Liver (tissue), 9 donors: ENCODE results near the gene ABLIM2. TPM values are rescaled to one million over a fixed set of nuclear protein-coding genes. Genes with fewer than 3 reads are reported as not detected.

ENCODE experiments used
- DNase-seq: peaks from one replicate; pipeline ENCODE4 v3.0.0-alpha.2; 2017; ENCODE audit warnings: low spot score
- H3K27ac ChIP-seq, 2 donors: one replicate each; pipeline ENCODE4 v1.7.0; 2013; ENCODE audit warnings: inconsistent platforms in 2 of 2, low read length in 2 of 2, control low read depth in 1 of 2, low read depth in 1 of 2, mild to moderate bottlenecking in 1 of 2
- H3K27me3 ChIP-seq, 4 donors: one replicate each; pipeline versions ENCODE4 v1.6.1 to v1.7.0; 2013; ENCODE audit warnings: low read length in 3 of 4, inconsistent platforms in 1 of 4, mild to moderate bottlenecking in 1 of 4, moderate library complexity in 1 of 4; ENCODE audit not compliant: control insufficient read depth in 4 of 4, insufficient read depth in 4 of 4
- H3K36me3 ChIP-seq, 4 donors: one replicate each; pipeline versions ENCODE4 v1.6.1 to v1.7.0; 2013; ENCODE audit warnings: low read length in 3 of 4, mild to moderate bottlenecking in 3 of 4, low read depth in 1 of 4, moderate library complexity in 1 of 4; ENCODE audit not compliant: control insufficient read depth in 4 of 4, insufficient read depth in 3 of 4
- H3K4me1 ChIP-seq, 4 donors: one replicate each; pipeline versions ENCODE4 v1.6.1 to v1.7.0; 2013; ENCODE audit warnings: low read length in 3 of 4, mild to moderate bottlenecking in 3 of 4, moderate library complexity in 1 of 4; ENCODE audit not compliant: control insufficient read depth in 4 of 4, insufficient read depth in 4 of 4
- H3K4me3 ChIP-seq, 3 donors: one replicate each; pipeline versions ENCODE4 v1.6.1 to v1.7.0; 2013; ENCODE audit warnings: low read length in 3 of 3, control low read depth in 1 of 3, low read depth in 1 of 3, mild to moderate bottlenecking in 1 of 3
- H3K9ac ChIP-seq, 2 donors: one replicate each; pipeline ENCODE4 v1.7.0; 2013; ENCODE audit warnings: low read length in 2 of 2, mild to moderate bottlenecking in 2 of 2, moderate library complexity in 2 of 2, control low read depth in 1 of 2, low read depth in 1 of 2
- H3K9me3 ChIP-seq, 4 donors: one replicate each; pipeline versions ENCODE4 v1.6.1 to v1.7.0; 2013; ENCODE audit warnings: low read length in 3 of 4; ENCODE audit not compliant: control insufficient read depth in 4 of 4
- ATF3 ChIP-seq: IDR thresholded peaks from 2 replicates; pipeline ENCODE4 v1.6.1; 2016; ENCODE audit warnings: antibody characterized with exemption
- CTCF ChIP-seq: fragments of 150-350 bp; IDR thresholded peaks from 2 replicates; pipeline ENCODE4 v1.5.1; 2017; ENCODE audit warnings: improper control_type of control experiment, low read depth, low read length; ENCODE audit not compliant: missing input control
- FOXA1 ChIP-seq: IDR thresholded peaks from 2 replicates; pipeline ENCODE4 v1.6.1; 2016; ENCODE audit warnings: antibody characterized with exemption
- FOXA2 ChIP-seq: IDR thresholded peaks from 2 replicates; pipeline ENCODE4 v1.6.1; 2016; ENCODE audit warnings: antibody characterized with exemption
- HNF4A ChIP-seq, 2 donors: conservative IDR thresholded peaks; 2 replicates each; pipeline ENCODE4 v1.6.1; 2016; ENCODE audit warnings: antibody characterized with exemption in 2 of 2, mild to moderate bottlenecking in 2 of 2
- HNF4G ChIP-seq: IDR thresholded peaks from 2 replicates; pipeline ENCODE4 v1.6.1; 2016; ENCODE audit warnings: antibody characterized with exemption
- NR2F2 ChIP-seq: IDR thresholded peaks from 2 replicates; pipeline ENCODE4 v1.6.1; 2016; ENCODE audit warnings: antibody characterized with exemption
- RAD21 ChIP-seq, 2 donors: IDR thresholded peaks; 2 replicates each; pipeline ENCODE4 v1.6.1; 2016; ENCODE audit warnings: antibody characterized with exemption in 2 of 2, mild to moderate bottlenecking in 2 of 2
- RXRA ChIP-seq, 2 donors: IDR thresholded peaks; 2 replicates each; pipeline ENCODE4 v1.6.1; 2017 to 2018; ENCODE audit warnings: antibody characterized with exemption in 2 of 2, mild to moderate bottlenecking in 1 of 2
- SP1 ChIP-seq: IDR thresholded peaks from 2 replicates; pipeline ENCODE4 v1.6.1; 2018; ENCODE audit warnings: antibody characterized with exemption, mild to moderate bottlenecking
- TAF1 ChIP-seq: conservative IDR thresholded peaks from 2 replicates; pipeline ENCODE4 v1.6.1; 2016; ENCODE audit warnings: antibody characterized with exemption, mild to moderate bottlenecking
- YY1 ChIP-seq: IDR thresholded peaks from 2 replicates; pipeline ENCODE4 v1.6.1; 2016; ENCODE audit warnings: antibody characterized with exemption, mild to moderate bottlenecking
- WGBS: extraction: QIAGEN DNeasy Blood & Tissue Kit; methylation state at CpG from one replicate; pipeline ENCODE4 v1.1.7; 2013; 5-methylcytosine and 5-hydroxymethylcytosine counted together
- polyA plus RNA-seq, 2 donors: library from polyadenylated mRNA; stranded (reverse) in 1 of 2; unstranded in 1 of 2; fragments of 200-250 nt in 1 of 2; fragments of >200 nt in 1 of 2; fragmentation: Nextera tagmentation in 1 of 2; extraction: Ambion mirVana in 1 of 2; gene quantifications; one replicate each; pipeline versions ENCODE4 v1.2.1 to v1.2.3, GENCODE V29; 2013 to 2015
- total RNA-seq, 2 donors: library from RNA; depleted of rRNA; stranded (reverse); fragments of >200 nt; gene quantifications; one replicate each; pipeline ENCODE4 v1.2.3, GENCODE V29; 2014
- TF ChIP-seq, protein P1 (sequence below): IDR thresholded peaks from 2 replicates; pipeline ENCODE4 v1.6.1; 2016; ENCODE audit warnings: antibody characterized with exemption
- TF ChIP-seq, protein P2 (sequence below): IDR thresholded peaks from 2 replicates; pipeline ENCODE4 v1.6.1; 2016; ENCODE audit warnings: antibody characterized with exemption
- TF ChIP-seq, protein P3 (sequence below): IDR thresholded peaks from 2 replicates; pipeline ENCODE4 v1.6.1; 2016; ENCODE audit warnings: antibody characterized with exemption, mild to moderate bottlenecking
- donor health status: healthy.
- donor health status: healthy.
- donor health status: healthy.
- donor health status: healthy.
- donor health status: healthy.

ABLIM2 gene
- total and polyA plus RNA-seq, 4 donors, result 0.75 to 2.5 (median 0.93) TPM

DNA sequence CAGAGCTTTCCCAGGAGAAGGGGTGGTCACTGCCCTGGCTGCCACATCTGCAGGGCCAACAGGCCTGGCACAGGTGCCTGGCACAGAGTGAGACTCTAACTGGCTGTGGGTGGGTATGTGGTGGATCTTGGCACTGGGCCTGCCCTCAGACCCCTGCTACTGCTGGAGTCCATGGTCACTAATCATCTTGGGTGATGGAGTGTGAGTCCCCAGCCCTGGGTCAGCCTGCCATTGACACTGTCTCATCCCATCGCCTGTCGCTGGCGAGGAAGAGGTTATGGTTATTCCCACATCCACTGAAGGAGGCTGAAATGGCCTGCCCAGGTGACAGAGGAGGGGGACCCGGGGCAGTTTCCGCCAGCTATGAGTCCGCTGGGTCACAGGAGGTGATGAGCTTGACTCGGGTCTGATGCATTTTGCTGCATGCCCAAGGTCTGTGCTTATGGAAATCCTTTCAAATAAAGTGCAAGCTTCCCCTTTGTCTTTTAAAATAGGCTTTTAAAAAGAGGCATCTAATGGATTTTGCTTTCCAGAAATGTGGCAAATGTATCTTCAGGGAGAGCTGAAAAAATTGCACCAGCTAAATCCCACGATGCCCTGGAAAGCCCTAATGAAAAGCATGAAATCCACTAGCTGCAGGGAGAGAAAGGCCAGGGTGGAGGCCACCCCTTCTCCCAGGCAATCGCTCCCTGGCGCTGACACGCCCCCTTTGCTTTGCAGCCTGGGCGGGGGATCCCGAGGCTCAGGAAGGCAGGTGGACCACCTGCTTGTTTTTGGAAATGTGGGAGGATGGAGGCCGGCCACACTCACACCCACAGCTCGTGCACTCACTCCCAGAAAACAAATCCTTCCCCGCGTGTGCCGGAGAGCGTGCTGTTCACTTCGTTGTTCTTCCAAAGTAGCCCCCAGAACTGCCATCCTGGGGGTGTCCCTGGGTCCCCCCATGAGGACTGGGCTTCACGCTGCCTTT lies 54.9 kb downstream of the ABLIM2 start:
- Histone ChIP-seq H3K9ac (no peak overlapping the region), H3K4me3 (no peak overlapping the region), H3K27ac (no peak overlapping the region), H3K36me3 (no peaks in the 10 kb centered on the region), H3K4me1 (no peaks in the 10 kb centered on the region), H3K9me3 (no peaks in the 10 kb centered on the region), H3K27me3 (no peaks in the 10 kb centered on the region)
- TF ChIP-seq SP1 (no peak), TAF1 (no peak), ATF3 (no peak), RAD21 (IDR thresholded peaks at IDR 0.05) (no peak), CTCF (no peak), RXRA (IDR thresholded peaks at IDR 0.05) (no peak)
- TF ChIP-seq, protein P1, sequence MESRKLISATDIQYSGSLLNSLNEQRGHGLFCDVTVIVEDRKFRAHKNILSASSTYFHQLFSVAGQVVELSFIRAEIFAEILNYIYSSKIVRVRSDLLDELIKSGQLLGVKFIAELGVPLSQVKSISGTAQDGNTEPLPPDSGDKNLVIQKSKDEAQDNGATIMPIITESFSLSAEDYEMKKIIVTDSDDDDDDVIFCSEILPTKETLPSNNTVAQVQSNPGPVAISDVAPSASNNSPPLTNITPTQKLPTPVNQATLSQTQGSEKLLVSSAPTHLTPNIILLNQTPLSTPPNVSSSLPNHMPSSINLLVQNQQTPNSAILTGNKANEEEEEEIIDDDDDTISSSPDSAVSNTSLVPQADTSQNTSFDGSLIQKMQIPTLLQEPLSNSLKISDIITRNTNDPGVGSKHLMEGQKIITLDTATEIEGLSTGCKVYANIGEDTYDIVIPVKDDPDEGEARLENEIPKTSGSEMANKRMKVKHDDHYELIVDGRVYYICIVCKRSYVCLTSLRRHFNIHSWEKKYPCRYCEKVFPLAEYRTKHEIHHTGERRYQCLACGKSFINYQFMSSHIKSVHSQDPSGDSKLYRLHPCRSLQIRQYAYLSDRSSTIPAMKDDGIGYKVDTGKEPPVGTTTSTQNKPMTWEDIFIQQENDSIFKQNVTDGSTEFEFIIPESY, result no peak
- WGBS, result 82% methylated on average over 21 of the region's 21 CpGs
- no peak for DNase-seq

DNA sequence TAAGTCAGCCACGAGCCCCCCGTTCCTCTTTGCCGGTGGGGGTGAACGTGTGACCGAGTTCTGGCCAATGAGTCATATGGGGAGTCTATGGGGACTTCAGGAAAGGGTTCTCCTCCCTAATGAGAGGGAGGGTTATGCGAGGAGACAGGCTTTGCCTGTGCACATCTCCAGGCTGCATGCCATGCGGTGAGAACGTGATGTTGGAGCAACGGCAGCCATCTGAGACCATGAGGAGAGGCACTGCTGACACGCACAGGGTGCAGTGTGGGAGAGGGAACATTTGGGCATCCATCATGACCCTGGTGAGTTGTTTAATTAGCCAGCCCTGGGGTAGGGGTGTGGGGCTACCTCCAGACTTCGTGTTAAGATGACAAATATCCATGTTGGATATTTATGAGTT lies 55.8 kb downstream of the ABLIM2 start:
- TF ChIP-seq YY1 (no peak), HNF4G (no peak), NR2F2 (no peak), FOXA2 (no peak), TAF1 (no peak), CTCF (no peak), SP1 (no peak), FOXA1 (no peak), ATF3 (no peak), HNF4A (conservative IDR thresholded peaks at IDR 0.05) (no peak)
- TF ChIP-seq, protein P1, result no peak
- TF ChIP-seq, protein P2, sequence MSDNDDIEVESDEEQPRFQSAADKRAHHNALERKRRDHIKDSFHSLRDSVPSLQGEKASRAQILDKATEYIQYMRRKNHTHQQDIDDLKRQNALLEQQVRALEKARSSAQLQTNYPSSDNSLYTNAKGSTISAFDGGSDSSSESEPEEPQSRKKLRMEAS, result no peak
- TF ChIP-seq, protein P3, sequence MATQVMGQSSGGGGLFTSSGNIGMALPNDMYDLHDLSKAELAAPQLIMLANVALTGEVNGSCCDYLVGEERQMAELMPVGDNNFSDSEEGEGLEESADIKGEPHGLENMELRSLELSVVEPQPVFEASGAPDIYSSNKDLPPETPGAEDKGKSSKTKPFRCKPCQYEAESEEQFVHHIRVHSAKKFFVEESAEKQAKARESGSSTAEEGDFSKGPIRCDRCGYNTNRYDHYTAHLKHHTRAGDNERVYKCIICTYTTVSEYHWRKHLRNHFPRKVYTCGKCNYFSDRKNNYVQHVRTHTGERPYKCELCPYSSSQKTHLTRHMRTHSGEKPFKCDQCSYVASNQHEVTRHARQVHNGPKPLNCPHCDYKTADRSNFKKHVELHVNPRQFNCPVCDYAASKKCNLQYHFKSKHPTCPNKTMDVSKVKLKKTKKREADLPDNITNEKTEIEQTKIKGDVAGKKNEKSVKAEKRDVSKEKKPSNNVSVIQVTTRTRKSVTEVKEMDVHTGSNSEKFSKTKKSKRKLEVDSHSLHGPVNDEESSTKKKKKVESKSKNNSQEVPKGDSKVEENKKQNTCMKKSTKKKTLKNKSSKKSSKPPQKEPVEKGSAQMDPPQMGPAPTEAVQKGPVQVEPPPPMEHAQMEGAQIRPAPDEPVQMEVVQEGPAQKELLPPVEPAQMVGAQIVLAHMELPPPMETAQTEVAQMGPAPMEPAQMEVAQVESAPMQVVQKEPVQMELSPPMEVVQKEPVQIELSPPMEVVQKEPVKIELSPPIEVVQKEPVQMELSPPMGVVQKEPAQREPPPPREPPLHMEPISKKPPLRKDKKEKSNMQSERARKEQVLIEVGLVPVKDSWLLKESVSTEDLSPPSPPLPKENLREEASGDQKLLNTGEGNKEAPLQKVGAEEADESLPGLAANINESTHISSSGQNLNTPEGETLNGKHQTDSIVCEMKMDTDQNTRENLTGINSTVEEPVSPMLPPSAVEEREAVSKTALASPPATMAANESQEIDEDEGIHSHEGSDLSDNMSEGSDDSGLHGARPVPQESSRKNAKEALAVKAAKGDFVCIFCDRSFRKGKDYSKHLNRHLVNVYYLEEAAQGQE, result no peak
- no peak overlapping the region for H3K9ac ChIP-seq
- no peaks in the 10 kb centered on the region for H3K4me1 ChIP-seq
- no peak overlapping the region for H3K4me3 ChIP-seq
- no peaks in the 10 kb centered on the region for H3K27me3 ChIP-seq
- no peak for DNase-seq
- no peaks in the 10 kb centered on the region for H3K36me3 ChIP-seq
- WGBS, result 96% methylated on average over 11 of the region's 11 CpGs
- no peak overlapping the region for H3K27ac ChIP-seq
- no peaks in the 10 kb centered on the region for H3K9me3 ChIP-seq
